Smooth muscle cell (in vitro differentiated cells): ENCODE measurements around the gene LMO7. TPM values are rescaled to one million over a fixed set of nuclear protein-coding genes. Genes with fewer than 3 reads are reported as not detected.

Experiments used
- DNase-seq: peaks from one replicate; lab custom pipeline; 2025; ENCODE audit not compliant: unreplicated experiment; lab: John Stamatoyannopoulos, UW
- H2AFZ ChIP-seq: fragments of 200-600 bp; sonication (generic); 2 replicates; pipeline ENCODE4 v1.6.0; 2016; ENCODE audit warnings: antibody characterized with exemption, low read depth, mild to moderate bottlenecking
- H3F3A ChIP-seq: fragments of 200-600 bp; sonication (generic); 2 replicates; pipeline ENCODE4 v1.6.0; 2017; ENCODE audit warnings: antibody characterized with exemption, low read depth
- H3K27ac ChIP-seq: fragments of 200-600 bp; sonication (generic); 2 replicates; pipeline ENCODE4 v1.5.1; 2016; ENCODE audit warnings: low read depth, mild to moderate bottlenecking
- H3K27me3 ChIP-seq: fragments of 200-600 bp; sonication (generic); 2 replicates; pipeline ENCODE4 v1.6.1; 2016; ENCODE audit warnings: low read depth, mild to moderate bottlenecking
- H3K36me3 ChIP-seq: fragments of 200-600 bp; sonication (generic); 2 replicates; pipeline ENCODE4 v1.5.1; 2016; ENCODE audit warnings: low read depth
- H3K4me1 ChIP-seq: fragments of 200-600 bp; sonication (generic); 2 replicates; pipeline ENCODE4 v1.5.1; 2016; ENCODE audit warnings: low read depth
- H3K4me2 ChIP-seq: fragments of 200-600 bp; sonication (generic); 2 replicates; pipeline ENCODE4 v1.6.0; 2016; ENCODE audit warnings: mild to moderate bottlenecking
- H3K4me3 ChIP-seq: fragments of 200-600 bp; sonication (generic); 2 replicates; pipeline ENCODE4 v1.5.1; 2016; ENCODE audit warnings: mild to moderate bottlenecking
- H3K79me2 ChIP-seq: fragments of 200-600 bp; sonication (generic); 2 replicates; pipeline ENCODE4 v1.6.0; 2016; ENCODE audit warnings: low read depth, mild to moderate bottlenecking
- H3K9ac ChIP-seq: fragments of 200-600 bp; sonication (generic); 2 replicates; pipeline ENCODE4 v1.6.0; 2016; ENCODE audit warnings: low read depth
- H3K9me3 ChIP-seq: fragments of 200-600 bp; sonication (generic); replicated peaks from 2 replicates; pipeline ENCODE4 v1.5.1; 2016; ENCODE audit warnings: low read depth
- H4K20me1 ChIP-seq: fragments of 200-600 bp; sonication (generic); 2 replicates; pipeline ENCODE4 v1.6.0; 2016; ENCODE audit warnings: low read depth
- CTCF ChIP-seq: fragments of 200-600 bp; sonication (generic); IDR thresholded peaks from 2 replicates; pipeline ENCODE4 v1.5.1; 2017; ENCODE audit warnings: borderline replicate concordance, mild to moderate bottlenecking, antibody characterized with exemption; ENCODE audit not compliant: insufficient read depth, poor library complexity, severe bottlenecking
- WGBS: methylation state at CpG from one replicate; pipeline ENCODE4 v1.1.7; 2016; ENCODE audit warnings: low lambda C conversion rate; 5-methylcytosine and 5-hydroxymethylcytosine counted together
- polyA plus RNA-seq: library from polyadenylated mRNA; unstranded; fragments of >200 nt; fragmentation: Nextera tagmentation; extraction: Ambion mirVana; gene quantifications from 2 replicates; pipeline ENCODE4 v1.2.1, GENCODE V29; 2016
- total RNA-seq: library from RNA; depleted of rRNA; stranded (reverse); fragments of >200 nt; gene quantifications from 2 replicates; pipeline ENCODE4 v1.2.3, GENCODE V29; 2014

The LMO7 gene
- total and polyA plus RNA-seq, 2 experiments from 2014 or later = 157 to 213 TPM

GRCh38 chr13:75744127-75744526 lies 108.0 kb downstream of the LMO7 start:
- H3K27me3 ChIP-seq = no peaks in the 10 kb centered on the region
- H3K79me2 ChIP-seq = peaks cover 53% of the 10 kb centered on the region
- no peak for TF ChIP-seq CTCF
- no peak overlapping the region for H3K9ac ChIP-seq
- no peak overlapping the region for H3K4me2 ChIP-seq
- H3K4me1 ChIP-seq = no peaks in the 10 kb centered on the region
- peaks cover 6% of the 10 kb centered on the region for H3F3A ChIP-seq
- H3K27ac ChIP-seq = no peak overlapping the region
- no peak overlapping the region for H3K4me3 ChIP-seq
- WGBS = 91% methylated on average over 2 of the region's 2 CpGs
- H3K9me3 ChIP-seq = no peaks in the 10 kb centered on the region
- H4K20me1 ChIP-seq = peaks cover 81% of the 10 kb centered on the region
- H2AFZ ChIP-seq = no peak overlapping the region
- no peak for DNase-seq
- H3K36me3 ChIP-seq = peaks cover 14% of the 10 kb centered on the region

DNA sequence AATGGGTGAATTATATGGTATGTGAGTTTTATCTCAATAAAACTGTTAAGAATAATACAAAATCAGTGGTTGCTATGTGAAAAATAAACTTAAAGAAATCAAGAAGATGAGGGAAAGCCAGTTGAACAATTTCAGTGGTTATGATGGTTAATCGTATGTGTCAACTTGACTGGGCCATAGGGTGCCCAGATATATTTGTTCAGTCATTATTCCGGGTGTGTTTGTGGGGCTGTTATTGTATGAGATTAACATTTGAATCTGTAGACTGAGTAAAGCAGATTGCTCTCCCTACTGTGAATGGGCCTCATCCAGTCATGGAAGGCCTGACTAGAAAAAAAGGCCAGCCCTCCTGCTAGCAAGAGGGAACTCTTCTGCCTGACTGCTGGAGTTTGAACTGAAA lies 109.3 kb downstream of the LMO7 start:
- Histone ChIP-seq H3K4me1 (no peaks in the 10 kb centered on the region), H3K79me2 (peaks cover 44% of the 10 kb centered on the region), H4K20me1 (peaks cover 81% of the 10 kb centered on the region), H3F3A (peaks cover 6% of the 10 kb centered on the region), H3K9ac (no peak overlapping the region), H3K27me3 (no peaks in the 10 kb centered on the region), H3K27ac (no peak overlapping the region), H2AFZ (no peak overlapping the region), H3K9me3 (no peaks in the 10 kb centered on the region), H3K36me3 (peaks cover 14% of the 10 kb centered on the region), H3K4me3 (no peak overlapping the region), H3K4me2 (no peak overlapping the region)
- no peak for TF ChIP-seq CTCF
- DNase-seq = no peak
- 100% methylated on average over 2 of the region's 2 CpGs for WGBS

DNA sequence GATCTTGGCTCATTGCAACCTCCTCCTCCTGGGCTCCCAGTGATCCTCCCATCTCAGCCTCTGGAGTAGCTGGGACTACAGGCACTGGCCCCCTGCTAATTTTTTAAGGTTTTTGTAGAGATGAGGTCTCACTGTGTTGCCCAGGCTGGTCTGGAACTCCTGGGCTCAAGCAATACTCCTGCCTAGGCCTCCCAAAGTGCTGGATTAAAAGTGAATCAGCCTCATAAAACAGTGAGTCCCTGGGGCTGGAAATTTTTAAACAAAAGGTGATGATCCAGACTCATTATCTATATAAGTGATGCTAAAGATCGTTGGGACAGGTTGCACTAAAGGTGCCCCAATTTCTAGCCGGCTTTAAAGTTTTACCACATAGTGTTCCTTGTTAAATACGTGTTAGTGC lies 112.7 kb downstream of the LMO7 start:
- no peak overlapping the region for H3K4me2 ChIP-seq
- H3K27ac ChIP-seq = peak overlapping the region; percentile 31
- no peaks in the 10 kb centered on the region for H3K27me3 ChIP-seq
- no peaks in the 10 kb centered on the region for H3F3A ChIP-seq
- peaks cover 41% of the 10 kb centered on the region for H3K79me2 ChIP-seq
- no peak overlapping the region for H3K4me3 ChIP-seq
- no peak overlapping the region for H2AFZ ChIP-seq
- H3K4me1 ChIP-seq = no peaks in the 10 kb centered on the region
- no peak overlapping the region for H3K9ac ChIP-seq
- H3K9me3 ChIP-seq = no peaks in the 10 kb centered on the region
- no peaks in the 10 kb centered on the region for H3K36me3 ChIP-seq
- whole genome bisulfite sequencing = 77% methylated on average over 3 of the region's 3 CpGs
- TF ChIP-seq CTCF = no peak
- DNase-seq = no peak
- peaks cover 89% of the 10 kb centered on the region for H4K20me1 ChIP-seq

DNA sequence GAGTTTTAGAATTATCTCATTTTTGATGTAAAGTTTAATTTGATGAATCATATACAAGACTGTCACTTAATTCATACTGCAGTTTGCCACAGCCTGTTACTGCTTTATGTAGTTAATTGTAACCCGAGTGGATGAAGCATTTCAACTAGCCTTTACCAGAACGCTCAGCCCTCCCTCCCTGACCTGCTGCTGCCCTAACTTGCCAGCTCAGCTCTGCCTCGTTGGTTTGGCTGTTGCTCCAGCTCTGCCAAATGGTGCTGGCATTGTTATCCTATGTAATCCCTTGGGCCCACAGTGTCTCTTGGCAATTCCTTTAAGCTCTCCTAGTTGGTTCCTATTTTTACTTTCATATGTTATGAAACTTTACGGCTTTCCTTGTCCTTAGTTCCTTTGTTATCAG lies 113.3 kb downstream of the LMO7 start:
- Histone ChIP-seq H3F3A (no peaks in the 10 kb centered on the region), H3K36me3 (no peaks in the 10 kb centered on the region), H4K20me1 (peaks cover 93% of the 10 kb centered on the region), H3K4me3 (no peak overlapping the region), H2AFZ (no peak overlapping the region), H3K27me3 (no peaks in the 10 kb centered on the region), H3K4me2 (no peak overlapping the region), H3K79me2 (peaks cover 46% of the 10 kb centered on the region), H3K9me3 (no peaks in the 10 kb centered on the region), H3K27ac (no peak overlapping the region), H3K4me1 (no peaks in the 10 kb centered on the region), H3K9ac (no peak overlapping the region)
- 41% methylated on average over 4 of the region's 4 CpGs for WGBS
- TF ChIP-seq CTCF = no peak
- no peak for DNase-seq
